ENCODE measurements around the gene HIF1AN. TPM values are rescaled to one million over a fixed set of nuclear protein-coding genes. Genes with fewer than 3 reads are reported as not detected.

Gene HIF1AN
- total RNA-seq, 4 donors from 2014 or later: 11.0 to 23.2 (median 18.1) TPM

Other genes with a start within 250 kb of the HIF1AN start
- gene BLOC1S2, start 249.3 kb upstream of the HIF1AN start, total RNA-seq: 10 to 100 TPM; 11.3 to 52.9 (median 38.6) TPM
- 1 to 10 TPM in 1 of 4 donors, not detected in 3; 1.2 TPM for gene PKD2L1, start 205.7 kb upstream of the HIF1AN start, total RNA-seq
- gene SCD, start 188.7 kb upstream of the HIF1AN start, total RNA-seq: 1,000 to 10,000 TPM in 2 of 4 donors, 100 to 1,000 TPM in 2; 226 to 2,147 (median 965) TPM
- not detected for gene WNT8B, start 72.9 kb upstream of the HIF1AN start, total RNA-seq
- gene SEC31B, start 16.1 kb upstream of the HIF1AN start, total RNA-seq: 10 to 100 TPM in 1 of 4 donors, 1 to 10 TPM in 3; 6.8 to 14.3 (median 9.4) TPM
- gene NDUFB8, start 6.1 kb upstream of the HIF1AN start, total RNA-seq: 100 to 1,000 TPM in 3 of 4 donors, 10 to 100 TPM in 1; 84.9 to 176 (median 135) TPM
- not detected for gene PAX2, start 209.6 kb downstream of the HIF1AN start, total RNA-seq